ENCODE results near the gene TMEM82. TPM values are rescaled to one million over a fixed set of nuclear protein-coding genes. Genes with fewer than 3 reads are reported as not detected.

The TMEM82 gene
- total and polyA plus RNA-seq, 2 of the 13 experiments (the other 11 are each of a cell fraction or from before 2014, with no cell fraction given): 0.24 to 0.97 TPM

DNA sequence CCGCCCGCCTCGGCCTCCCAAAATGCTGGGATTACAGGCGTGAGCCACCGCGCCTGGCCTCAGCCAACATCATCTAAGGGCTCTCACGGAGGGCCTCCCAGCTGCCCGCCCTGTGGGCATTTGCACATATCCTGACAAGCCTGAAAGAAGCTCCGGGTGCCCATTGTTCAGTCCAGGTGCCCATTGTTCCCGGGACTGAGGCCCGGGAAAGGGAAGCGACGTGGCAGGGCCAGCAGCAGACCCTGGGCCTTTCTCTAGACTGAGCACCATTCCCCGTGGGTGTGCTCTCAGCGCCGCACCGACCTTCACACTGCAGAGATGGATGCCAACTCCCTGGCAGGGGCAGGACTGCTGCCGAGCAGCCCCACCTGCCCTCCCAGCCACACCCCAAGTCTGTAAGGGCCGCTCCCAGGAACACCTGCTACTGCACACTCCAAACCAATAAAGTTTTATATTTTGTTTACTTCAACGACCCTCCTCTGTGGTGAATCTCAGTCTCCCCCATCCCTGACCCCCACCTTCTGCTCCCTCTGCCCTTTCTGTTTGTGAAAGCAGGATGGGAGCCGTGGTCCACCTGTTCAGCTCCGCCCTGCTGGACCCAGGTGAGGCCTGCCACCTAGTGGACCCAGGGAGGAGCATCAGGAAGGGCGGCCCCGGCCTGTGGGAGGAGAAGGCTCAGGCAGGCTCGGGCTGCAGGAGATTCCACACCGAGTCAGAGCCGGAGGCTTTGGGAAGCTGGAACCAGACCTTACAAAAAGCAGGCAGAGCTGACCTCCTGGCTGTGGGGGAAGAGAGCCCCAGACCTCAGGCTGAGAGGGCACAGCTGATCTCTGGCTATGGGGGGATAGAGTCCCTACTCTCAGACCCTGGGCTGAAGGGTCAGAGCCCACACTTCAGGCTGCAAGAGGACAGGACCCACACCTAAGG, 1.1 kb upstream of the TMEM82 start (continued):
- TF ChIP-seq, protein P1, sequence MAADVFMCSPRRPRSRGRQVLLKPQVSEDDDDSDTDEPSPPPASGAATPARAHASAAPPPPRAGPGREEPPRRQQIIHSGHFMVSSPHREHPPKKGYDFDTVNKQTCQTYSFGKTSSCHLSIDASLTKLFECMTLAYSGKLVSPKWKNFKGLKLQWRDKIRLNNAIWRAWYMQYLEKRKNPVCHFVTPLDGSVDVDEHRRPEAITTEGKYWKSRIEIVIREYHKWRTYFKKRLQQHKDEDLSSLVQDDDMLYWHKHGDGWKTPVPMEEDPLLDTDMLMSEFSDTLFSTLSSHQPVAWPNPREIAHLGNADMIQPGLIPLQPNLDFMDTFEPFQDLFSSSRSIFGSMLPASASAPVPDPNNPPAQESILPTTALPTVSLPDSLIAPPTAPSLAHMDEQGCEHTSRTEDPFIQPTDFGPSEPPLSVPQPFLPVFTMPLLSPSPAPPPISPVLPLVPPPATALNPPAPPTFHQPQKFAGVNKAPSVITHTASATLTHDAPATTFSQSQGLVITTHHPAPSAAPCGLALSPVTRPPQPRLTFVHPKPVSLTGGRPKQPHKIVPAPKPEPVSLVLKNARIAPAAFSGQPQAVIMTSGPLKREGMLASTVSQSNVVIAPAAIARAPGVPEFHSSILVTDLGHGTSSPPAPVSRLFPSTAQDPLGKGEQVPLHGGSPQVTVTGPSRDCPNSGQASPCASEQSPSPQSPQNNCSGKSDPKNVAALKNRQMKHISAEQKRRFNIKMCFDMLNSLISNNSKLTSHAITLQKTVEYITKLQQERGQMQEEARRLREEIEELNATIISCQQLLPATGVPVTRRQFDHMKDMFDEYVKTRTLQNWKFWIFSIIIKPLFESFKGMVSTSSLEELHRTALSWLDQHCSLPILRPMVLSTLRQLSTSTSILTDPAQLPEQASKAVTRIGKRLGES (CRISPR knock-in tag; IDR thresholded peaks at IDR 0.05; ENCODE audit: borderline replicate concordance): no peak
- TF ChIP-seq TARDBP (CRISPR knock-in tag; IDR thresholded peaks at IDR 0.05): 0 out of 2 replicates have a peak, but pooled peaks have one; percentile 39
- peak; percentile 55; the same call in 1 of the 2 replicates for TF ChIP-seq NFKB2 (CRISPR knock-in tag; IDR thresholded peaks at IDR 0.05; ENCODE audit: borderline replicate concordance)
- TF ChIP-seq, protein P2, sequence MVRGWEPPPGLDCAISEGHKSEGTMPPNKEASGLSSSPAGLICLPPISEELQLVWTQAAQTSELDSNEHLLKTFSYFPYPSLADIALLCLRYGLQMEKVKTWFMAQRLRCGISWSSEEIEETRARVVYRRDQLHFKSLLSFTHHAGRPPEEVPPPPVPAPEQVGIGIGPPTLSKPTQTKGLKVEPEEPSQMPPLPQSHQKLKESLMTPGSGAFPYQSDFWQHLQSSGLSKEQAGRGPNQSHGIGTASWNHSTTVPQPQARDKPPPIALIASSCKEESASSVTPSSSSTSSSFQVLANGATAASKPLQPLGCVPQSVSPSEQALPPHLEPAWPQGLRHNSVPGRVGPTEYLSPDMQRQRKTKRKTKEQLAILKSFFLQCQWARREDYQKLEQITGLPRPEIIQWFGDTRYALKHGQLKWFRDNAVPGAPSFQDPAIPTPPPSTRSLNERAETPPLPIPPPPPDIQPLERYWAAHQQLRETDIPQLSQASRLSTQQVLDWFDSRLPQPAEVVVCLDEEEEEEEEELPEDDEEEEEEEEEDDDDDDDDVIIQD (CRISPR knock-in tag; IDR thresholded peaks at IDR 0.05; ENCODE audit: low read depth): peak; percentile 55; the same call in 1 of the 2 replicates
- no peak for TF ChIP-seq ZNF317 (CRISPR knock-in tag; IDR thresholded peaks at IDR 0.05)
- peak; percentile 58; the same call in 1 of the 2 replicates for TF ChIP-seq THAP11 (CRISPR knock-in tag; IDR thresholded peaks at IDR 0.05)
- TF ChIP-seq, protein P3, sequence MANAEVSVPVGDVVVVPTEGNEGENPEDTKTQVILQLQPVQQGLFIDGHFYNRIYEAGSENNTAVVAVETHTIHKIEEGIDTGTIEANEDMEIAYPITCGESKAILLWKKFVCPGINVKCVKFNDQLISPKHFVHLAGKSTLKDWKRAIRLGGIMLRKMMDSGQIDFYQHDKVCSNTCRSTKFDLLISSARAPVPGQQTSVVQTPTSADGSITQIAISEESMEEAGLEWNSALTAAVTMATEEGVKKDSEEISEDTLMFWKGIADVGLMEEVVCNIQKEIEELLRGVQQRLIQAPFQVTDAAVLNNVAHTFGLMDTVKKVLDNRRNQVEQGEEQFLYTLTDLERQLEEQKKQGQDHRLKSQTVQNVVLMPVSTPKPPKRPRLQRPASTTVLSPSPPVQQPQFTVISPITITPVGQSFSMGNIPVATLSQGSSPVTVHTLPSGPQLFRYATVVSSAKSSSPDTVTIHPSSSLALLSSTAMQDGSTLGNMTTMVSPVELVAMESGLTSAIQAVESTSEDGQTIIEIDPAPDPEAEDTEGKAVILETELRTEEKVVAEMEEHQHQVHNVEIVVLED (CRISPR knock-in tag; IDR thresholded peaks at IDR 0.05; ENCODE audit: borderline replicate concordance): no peak
- TF ChIP-seq ARHGAP35 (CRISPR knock-in tag; IDR thresholded peaks at IDR 0.05; ENCODE audit: borderline replicate concordance): no peak
- TF ChIP-seq ZNF792 (CRISPR knock-in tag; IDR thresholded peaks at IDR 0.05): no peak
- TF ChIP-seq ZSCAN25 (CRISPR knock-in tag; IDR thresholded peaks at IDR 0.05): peak; percentile 83; the same call in 1 of the 2 replicates
- no peak for TF ChIP-seq HOXA9 (CRISPR knock-in tag; IDR thresholded peaks at IDR 0.05; ENCODE audit: borderline replicate concordance)
- TF ChIP-seq ZNF788 (CRISPR knock-in tag; IDR thresholded peaks at IDR 0.05; ENCODE audit: borderline replicate concordance): peak; percentile 75; the same call in 1 of the 2 replicates
- TF ChIP-seq NCOA2 (CRISPR knock-in tag; IDR thresholded peaks at IDR 0.05): peak; percentile 31; the same call in 1 of the 2 replicates
- no peak for TF ChIP-seq IKZF4 (CRISPR knock-in tag; IDR thresholded peaks at IDR 0.05; ENCODE audit: borderline replicate concordance, low read depth, not compliant biosample characterization)
- TF ChIP-seq, protein P4, sequence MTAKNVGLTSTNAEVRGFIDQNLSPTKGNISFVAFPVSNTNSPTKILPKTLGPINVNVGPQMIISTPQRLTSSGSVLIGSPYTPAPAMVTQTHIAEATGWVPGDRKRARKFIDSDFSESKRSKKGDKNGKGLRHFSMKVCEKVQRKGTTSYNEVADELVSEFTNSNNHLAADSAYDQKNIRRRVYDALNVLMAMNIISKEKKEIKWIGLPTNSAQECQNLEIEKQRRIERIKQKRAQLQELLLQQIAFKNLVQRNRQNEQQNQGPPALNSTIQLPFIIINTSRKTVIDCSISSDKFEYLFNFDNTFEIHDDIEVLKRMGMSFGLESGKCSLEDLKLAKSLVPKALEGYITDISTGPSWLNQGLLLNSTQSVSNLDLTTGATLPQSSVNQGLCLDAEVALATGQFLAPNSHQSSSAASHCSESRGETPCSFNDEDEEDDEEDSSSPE (CRISPR knock-in tag; IDR thresholded peaks at IDR 0.05): no peak
- no peak for TF ChIP-seq RORA (CRISPR knock-in tag; IDR thresholded peaks at IDR 0.05)
- no peak for TF ChIP-seq FOXK2 (IDR thresholded peaks at IDR 0.05)
- no peak for TF ChIP-seq ZNF224 (CRISPR knock-in tag; IDR thresholded peaks at IDR 0.05)
- TF ChIP-seq SNAI1 (CRISPR knock-in tag; IDR thresholded peaks at IDR 0.05; ENCODE audit: borderline replicate concordance): no peak
- TF ChIP-seq RAD21 (CRISPR knock-in tag; IDR thresholded peaks at IDR 0.05): peak; percentile 86
